GM12878 (cell line): ENCODE results near the gene REN. TPM values are rescaled to one million over a fixed set of nuclear protein-coding genes. Genes with fewer than 3 reads are reported as not detected.

Experiments used
- ATAC-seq: fragments of 200-7000 bp; cut with Tn5 transposase; 3 replicates; pipeline ENCODE4 v1.9.1; 2020; ENCODE audit warnings: mild to moderate bottlenecking, moderate library complexity
- BruUV-seq: library from RNA; stranded (reverse); fragments of 400-500 nt; replicated peaks from 2 replicates; lab custom pipeline; 2021; lab: Mats Ljungman, UMichigan
- CTCF ChIA-PET: fragments of 300-600 bp; sonication (Branson Sonifier 250); formaldehyde crosslinking; extraction: SDS; loops from one replicate; lab custom pipeline; 2021; ENCODE audit warnings: inconsistent platforms; lab: Yijun Ruan, JAX
- POLR2A ChIA-PET: fragments of 350-600 bp; formaldehyde crosslinking; extraction: SDS; loops from one replicate; lab custom pipeline; 2021; ENCODE audit warnings: inconsistent platforms; lab: Charles Lee
- RAD21 ChIA-PET: fragments of 300-600 bp; sonication (Branson Sonifier 250); formaldehyde crosslinking; loops from one replicate; lab custom pipeline; 2023; ENCODE audit warnings: antibody characterized with exemption; ENCODE audit not compliant: unreplicated experiment; lab: Charles Lee
- SMC1A ChIA-PET: fragments of 300-600 bp; sonication (Branson Sonifier 250); formaldehyde crosslinking; loops from one replicate; lab custom pipeline; 2023; ENCODE audit not compliant: unreplicated experiment, uncharacterized antibody; lab: Charles Lee
- DNase-seq: peaks from one replicate; pipeline ENCODE4 v3.0.0-alpha.2; 2011; ENCODE audit warnings: low read depth, low spot score
- FAIRE-seq: peaks from 3 replicates; lab custom pipeline; 2011; peaks lifted over from hg19 to GRCh38; lab: Jason Lieb, UNC
- H2AFZ ChIP-seq: 2 replicates; pipeline ENCODE4 v1.6.0; 2011; ENCODE audit warnings: low read depth, low read length, control low read depth; ENCODE audit not compliant: control insufficient read depth
- H3K27ac ChIP-seq: 2 replicates; pipeline ENCODE4 v1.5.1; 2011; ENCODE audit warnings: control low read depth; ENCODE audit not compliant: control insufficient read depth, insufficient read depth
- H3K27me3 ChIP-seq, 2 experiments: replicated peaks in 1 of 2; 2 replicates each; pipeline versions ENCODE4 v1.6.0 to v1.6.1; 2011; ENCODE audit warnings: low read length in 1 of 2; ENCODE audit not compliant: control insufficient read depth in 2 of 2, insufficient read depth in 2 of 2
- H3K36me3 ChIP-seq, 2 experiments: 2 replicates each; pipeline ENCODE4 v1.5.1; 2011; ENCODE audit warnings: low read length in 1 of 2; ENCODE audit not compliant: control insufficient read depth in 2 of 2, insufficient read depth in 2 of 2
- H3K4me1 ChIP-seq: 2 replicates; pipeline ENCODE4 v1.6.1; 2011; ENCODE audit warnings: mild to moderate bottlenecking, low read length, moderate library complexity, mixed read lengths; ENCODE audit not compliant: control insufficient read depth, insufficient read depth
- H3K4me2 ChIP-seq: 2 replicates; pipeline ENCODE4 v1.6.0; 2011; ENCODE audit warnings: control low read depth; ENCODE audit not compliant: control insufficient read depth, insufficient read depth
- H3K4me3 ChIP-seq: fragments of 200-600 bp; sonication (generic); 2 replicates; pipeline ENCODE4 v1.5.1; 2016
- H3K79me2 ChIP-seq: 2 replicates; pipeline ENCODE4 v1.6.0; 2011; ENCODE audit warnings: low read length; ENCODE audit not compliant: control insufficient read depth, insufficient read depth
- H3K9ac ChIP-seq: 2 replicates; pipeline ENCODE4 v1.8.0; 2011; ENCODE audit warnings: low read length, control low read depth, mixed read lengths; ENCODE audit not compliant: control insufficient read depth, insufficient read depth
- H3K9me3 ChIP-seq: replicated peaks from 3 replicates; pipeline ENCODE4 v1.5.1; 2011; ENCODE audit warnings: mild to moderate bottlenecking, low read length; ENCODE audit not compliant: control insufficient read depth, insufficient read depth
- H4K20me1 ChIP-seq: 2 replicates; pipeline ENCODE4 v1.6.0; 2011; ENCODE audit not compliant: control insufficient read depth, insufficient read depth
- CBFB ChIP-seq: IDR thresholded peaks from 2 replicates; pipeline ENCODE4 v1.6.1; 2016; ENCODE audit warnings: antibody characterized with exemption, low read depth
- CBX3 ChIP-seq: fragments of 200-600 bp; sonication (generic); IDR thresholded peaks from 2 replicates; pipeline ENCODE4 v1.6.1; 2016; ENCODE audit warnings: low read depth, borderline replicate concordance
- CHD4 ChIP-seq: fragments of 200-600 bp; sonication (generic); IDR thresholded peaks from 2 replicates; pipeline ENCODE4 v1.6.1; 2016; ENCODE audit warnings: mild to moderate bottlenecking
- CREM ChIP-seq: IDR thresholded peaks from 2 replicates; pipeline ENCODE4 v1.6.1; 2014; ENCODE audit warnings: antibody characterized with exemption, low read depth
- FOXM1 ChIP-seq: IDR thresholded peaks from 2 replicates; pipeline ENCODE4 v1.6.1; 2012; ENCODE audit warnings: low read depth, mild to moderate bottlenecking, inconsistent platforms, low read length, moderate library complexity
- IKZF2 ChIP-seq, 2 experiments: fragments of 450-650 bp; IDR thresholded peaks; 2 replicates each; pipeline ENCODE4 v1.6.1; 2017; ENCODE audit warnings: mild to moderate bottlenecking in 2 of 2, moderate library complexity in 2 of 2
- JUNB ChIP-seq: IDR thresholded peaks from 2 replicates; pipeline ENCODE4 v1.6.1; 2016; ENCODE audit warnings: antibody characterized with exemption, mild to moderate bottlenecking
- KDM1A ChIP-seq: fragments of 200-600 bp; sonication (generic); IDR thresholded peaks from 2 replicates; pipeline ENCODE4 v1.6.1; 2016; ENCODE audit warnings: borderline replicate concordance
- RBBP5 ChIP-seq: fragments of 200-600 bp; sonication (generic); conservative IDR thresholded peaks from 2 replicates; pipeline ENCODE4 v1.6.1; 2016
- SMC3 ChIP-seq: IDR thresholded peaks from 2 replicates; pipeline ENCODE4 v1.6.1; 2011; ENCODE audit warnings: low read length, improper control_type of control experiment, borderline replicate concordance
- YBX1 ChIP-seq: fragments of 450-650 bp; IDR thresholded peaks from 2 replicates; pipeline ENCODE4 v1.6.1; 2016; ENCODE audit warnings: antibody characterized with exemption
- ZZZ3 ChIP-seq: IDR thresholded peaks from 2 replicates; pipeline ENCODE4 v1.6.1; 2011; ENCODE audit warnings: low read depth; ENCODE audit not compliant: control insufficient read depth, insufficient read length
- WGBS: methylation state at CpG from one replicate; pipeline ENCODE4 v1.1.6; 2016; ENCODE audit warnings: low lambda C conversion rate; ENCODE audit not compliant: insufficient replicate concordance, insufficient coverage; ENCODE audit errors: missing lambda C conversion rate; 5-methylcytosine and 5-hydroxymethylcytosine counted together
- in situ Hi-C: fragments of 300-500 bp; cut with MboI; formaldehyde crosslinking; loops from 9 replicates; pipeline ENCODE4 v1.14.3; 2018; ENCODE audit warnings: mixed read lengths
- intact Hi-C: fragments of 100-400 bp; cut with micrococcal nuclease; formaldehyde crosslinking; loops from one replicate; pipeline ENCODE4 v1.14.2; 2022; ENCODE audit not compliant: unreplicated experiment
- polyA plus RNA-seq, 11 experiments: library from polyadenylated mRNA; depleted of rRNA in 4 of 11; unstranded in 6 of 11; stranded (reverse) in 5 of 11; fragments of >200 nt; fragmentation: Nextera tagmentation in 4 of 11; fragmentation: Illumina TruSeq in 1 of 11; extraction: Ambion mirVana in 4 of 11; extraction: Trizol in 1 of 11; gene quantifications; 1 replicate in 1 of 11; 2 replicates in 10 of 11; pipeline versions ENCODE4 v1.2.1 to v1.2.3, GENCODE V29; 2011 to 2016; ENCODE audit warnings: inconsistent platforms in 2 of 11, missing spikeins in 2 of 11, low read depth in 1 of 11
- total RNA-seq, 4 experiments: library from RNA; depleted of rRNA in 3 of 4; stranded (reverse); fragments of >200 nt in 3 of 4; fragmentation: Illumina TruSeq in 1 of 4; extraction: Trizol in 1 of 4; gene quantifications; 2 replicates each; pipeline versions ENCODE4 v1.2.1 to v1.2.3, GENCODE V29; 2013 to 2021
- TF ChIP-seq, protein P1 (sequence below): fragments of 450-650 bp; IDR thresholded peaks from 2 replicates; pipeline ENCODE4 v1.6.1; 2017; ENCODE audit warnings: low read depth, mild to moderate bottlenecking, moderate library complexity
- TF ChIP-seq, protein P2 (sequence below): IDR thresholded peaks from 2 replicates; pipeline ENCODE4 v1.6.1; 2011; ENCODE audit warnings: borderline replicate concordance, low read depth, mild to moderate bottlenecking, moderate library complexity, mixed read lengths, low read length; ENCODE audit not compliant: insufficient read depth; ENCODE audit errors: extremely low read length
- TF ChIP-seq, protein P3 (sequence below): fragments of 450-650 bp; IDR thresholded peaks from 2 replicates; pipeline ENCODE4 v1.6.1; 2017; ENCODE audit warnings: mild to moderate bottlenecking, moderate library complexity
- TF ChIP-seq, protein P4 (sequence below): fragments of 450-650 bp; IDR thresholded peaks from 2 replicates; pipeline ENCODE4 v1.6.1; 2016; ENCODE audit warnings: mild to moderate bottlenecking

Gene REN
- total and polyA plus RNA-seq, 10 of the 15 experiments (the other 5 are each of a cell fraction or from before 2014, with no cell fraction given): not detected

DNA sequence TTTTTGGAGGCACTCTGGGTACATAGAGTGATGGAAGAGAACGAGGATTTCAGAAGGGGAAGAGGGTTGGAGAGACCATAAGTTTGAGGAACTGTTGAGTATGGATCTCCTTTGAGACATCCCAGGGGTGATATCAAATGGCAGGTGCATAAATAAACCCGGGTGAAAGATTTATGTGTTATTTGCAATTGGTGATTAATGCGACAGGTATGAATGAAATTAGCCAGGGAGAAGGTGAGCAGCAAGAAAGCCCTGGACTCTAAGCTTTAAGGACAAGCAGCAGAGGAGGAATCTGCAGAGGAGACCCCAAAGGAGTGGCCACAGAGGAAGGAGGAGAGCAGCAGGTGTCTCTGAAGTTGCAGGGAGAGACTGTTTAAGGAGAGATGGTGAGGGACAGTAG is 8.8 kb upstream of the REN start:
- ATAC-seq (no peak), DNase-seq (no peak), FAIRE-seq (no peak)
- Histone ChIP-seq H3K4me2 (no peak overlapping the region), H3K4me3 (no peak overlapping the region), H3K36me3 (no peaks in the 10 kb centered on the region), H3K79me2 (no peaks in the 10 kb centered on the region), H3K27ac (no peak overlapping the region), H3K27me3 (peaks cover 0 to 2% of the 10 kb centered on the region in 2 experiments; a peak in 2 of 4 replicates), H3K9ac (no peak overlapping the region), H3K9me3 (peaks cover 2% of the 10 kb centered on the region; the same call in 1 of the 3 replicates), H4K20me1 (no peaks in the 10 kb centered on the region), H2AFZ (no peak overlapping the region), H3K4me1 (no peaks in the 10 kb centered on the region)
- CTCF ChIA-PET: interaction anchor here (1.1 to 3.0 kb wide), 3 partner anchors 9 to 32 kb away, joined by 3 to 18 read pairs (median 3); partner anchors contain the start of gene REN
- RAD21 ChIA-PET: no interaction called here
- intact Hi-C loops: no loop called here
- no TSS peak for BruUV-seq
- 27% methylated on average over 3 of the region's 3 CpGs for WGBS
- TF ChIP-seq RBBP5 (no peak), CBFB (no peak), YBX1 (no peak), SMC3 (no peak), IKZF2 (IDR thresholded peaks at IDR 0.05) (no peak), FOXM1 (no peak), JUNB (no peak), ZZZ3 (no peak), CHD4 (no peak), KDM1A (no peak), CBX3 (no peak), CREM (no peak)
- TF ChIP-seq, protein P1, sequence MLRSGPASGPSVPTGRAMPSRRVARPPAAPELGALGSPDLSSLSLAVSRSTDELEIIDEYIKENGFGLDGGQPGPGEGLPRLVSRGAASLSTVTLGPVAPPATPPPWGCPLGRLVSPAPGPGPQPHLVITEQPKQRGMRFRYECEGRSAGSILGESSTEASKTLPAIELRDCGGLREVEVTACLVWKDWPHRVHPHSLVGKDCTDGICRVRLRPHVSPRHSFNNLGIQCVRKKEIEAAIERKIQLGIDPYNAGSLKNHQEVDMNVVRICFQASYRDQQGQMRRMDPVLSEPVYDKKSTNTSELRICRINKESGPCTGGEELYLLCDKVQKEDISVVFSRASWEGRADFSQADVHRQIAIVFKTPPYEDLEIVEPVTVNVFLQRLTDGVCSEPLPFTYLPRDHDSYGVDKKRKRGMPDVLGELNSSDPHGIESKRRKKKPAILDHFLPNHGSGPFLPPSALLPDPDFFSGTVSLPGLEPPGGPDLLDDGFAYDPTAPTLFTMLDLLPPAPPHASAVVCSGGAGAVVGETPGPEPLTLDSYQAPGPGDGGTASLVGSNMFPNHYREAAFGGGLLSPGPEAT: no peak
- TF ChIP-seq, protein P2, sequence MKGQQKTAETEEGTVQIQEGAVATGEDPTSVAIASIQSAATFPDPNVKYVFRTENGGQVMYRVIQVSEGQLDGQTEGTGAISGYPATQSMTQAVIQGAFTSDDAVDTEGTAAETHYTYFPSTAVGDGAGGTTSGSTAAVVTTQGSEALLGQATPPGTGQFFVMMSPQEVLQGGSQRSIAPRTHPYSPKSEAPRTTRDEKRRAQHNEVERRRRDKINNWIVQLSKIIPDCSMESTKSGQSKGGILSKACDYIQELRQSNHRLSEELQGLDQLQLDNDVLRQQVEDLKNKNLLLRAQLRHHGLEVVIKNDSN: no peak
- TF ChIP-seq, protein P3, sequence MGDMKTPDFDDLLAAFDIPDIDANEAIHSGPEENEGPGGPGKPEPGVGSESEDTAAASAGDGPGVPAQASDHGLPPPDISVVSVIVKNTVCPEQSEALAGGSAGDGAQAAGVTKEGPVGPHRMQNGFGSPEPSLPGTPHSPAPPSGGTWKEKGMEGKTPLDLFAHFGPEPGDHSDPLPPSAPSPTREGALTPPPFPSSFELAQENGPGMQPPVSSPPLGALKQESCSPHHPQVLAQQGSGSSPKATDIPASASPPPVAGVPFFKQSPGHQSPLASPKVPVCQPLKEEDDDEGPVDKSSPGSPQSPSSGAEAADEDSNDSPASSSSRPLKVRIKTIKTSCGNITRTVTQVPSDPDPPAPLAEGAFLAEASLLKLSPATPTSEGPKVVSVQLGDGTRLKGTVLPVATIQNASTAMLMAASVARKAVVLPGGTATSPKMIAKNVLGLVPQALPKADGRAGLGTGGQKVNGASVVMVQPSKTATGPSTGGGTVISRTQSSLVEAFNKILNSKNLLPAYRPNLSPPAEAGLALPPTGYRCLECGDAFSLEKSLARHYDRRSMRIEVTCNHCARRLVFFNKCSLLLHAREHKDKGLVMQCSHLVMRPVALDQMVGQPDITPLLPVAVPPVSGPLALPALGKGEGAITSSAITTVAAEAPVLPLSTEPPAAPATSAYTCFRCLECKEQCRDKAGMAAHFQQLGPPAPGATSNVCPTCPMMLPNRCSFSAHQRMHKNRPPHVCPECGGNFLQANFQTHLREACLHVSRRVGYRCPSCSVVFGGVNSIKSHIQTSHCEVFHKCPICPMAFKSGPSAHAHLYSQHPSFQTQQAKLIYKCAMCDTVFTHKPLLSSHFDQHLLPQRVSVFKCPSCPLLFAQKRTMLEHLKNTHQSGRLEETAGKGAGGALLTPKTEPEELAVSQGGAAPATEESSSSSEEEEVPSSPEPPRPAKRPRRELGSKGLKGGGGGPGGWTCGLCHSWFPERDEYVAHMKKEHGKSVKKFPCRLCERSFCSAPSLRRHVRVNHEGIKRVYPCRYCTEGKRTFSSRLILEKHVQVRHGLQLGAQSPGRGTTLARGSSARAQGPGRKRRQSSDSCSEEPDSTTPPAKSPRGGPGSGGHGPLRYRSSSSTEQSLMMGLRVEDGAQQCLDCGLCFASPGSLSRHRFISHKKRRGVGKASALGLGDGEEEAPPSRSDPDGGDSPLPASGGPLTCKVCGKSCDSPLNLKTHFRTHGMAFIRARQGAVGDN: no peak
- TF ChIP-seq, protein P4, sequence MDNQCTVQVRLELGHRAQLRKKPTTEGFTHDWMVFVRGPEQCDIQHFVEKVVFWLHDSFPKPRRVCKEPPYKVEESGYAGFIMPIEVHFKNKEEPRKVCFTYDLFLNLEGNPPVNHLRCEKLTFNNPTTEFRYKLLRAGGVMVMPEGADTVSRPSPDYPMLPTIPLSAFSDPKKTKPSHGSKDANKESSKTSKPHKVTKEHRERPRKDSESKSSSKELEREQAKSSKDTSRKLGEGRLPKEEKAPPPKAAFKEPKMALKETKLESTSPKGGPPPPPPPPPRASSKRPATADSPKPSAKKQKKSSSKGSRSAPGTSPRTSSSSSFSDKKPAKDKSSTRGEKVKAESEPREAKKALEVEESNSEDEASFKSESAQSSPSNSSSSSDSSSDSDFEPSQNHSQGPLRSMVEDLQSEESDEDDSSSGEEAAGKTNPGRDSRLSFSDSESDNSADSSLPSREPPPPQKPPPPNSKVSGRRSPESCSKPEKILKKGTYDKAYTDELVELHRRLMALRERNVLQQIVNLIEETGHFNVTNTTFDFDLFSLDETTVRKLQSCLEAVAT: no peak
- SMC1A ChIA-PET: interaction anchor here (0.6 to 1.4 kb wide), 3 partner anchors 24 to 169 kb away, joined by 3 to 4 read pairs (median 3); no protein-coding TSS in a partner anchor
- POLR2A ChIA-PET: no interaction called here
- in situ Hi-C loops: no loop called here
